Measurements from ENCODE around the gene LRRC61.
"Not testable (repeated sequence)": the region's sequence is repeated elsewhere in the genome, so short reads cannot be mapped to it uniquely, and the experiment has no call there.

GRCh38 chr7:150296802-150297201, 26.4 kb upstream of the LRRC61 start:
- not testable (repeated sequence) for TF ChIP-seq CTCF (conservative IDR thresholded peaks at IDR 0.05; ENCODE audit: low read depth in 2 of 2); EZH2phosphoT487 (IDR thresholded peaks at IDR 0.05; ENCODE audit: unreplicated experiment); CREB1 (CRISPR knock-in tag; IDR thresholded peaks at IDR 0.05; ENCODE audit: low read depth); EZH2 (IDR thresholded peaks at IDR 0.05; ENCODE audit: low read depth, unreplicated experiment); REST (IDR thresholded peaks at IDR 0.05; ENCODE audit: unreplicated experiment); POLR2AphosphoS5 (IDR thresholded peaks at IDR 0.05; ENCODE audit: low read depth); ETS1 (IDR thresholded peaks at IDR 0.05)
